Choroid plexus epithelial cell (primary cell): ENCODE results near the gene TSC1.
A peak's percentile ranks its signal among the peaks of the same experiment; 100 is the strongest.

Experiments used
- DNase-seq: peaks from one replicate; pipeline ENCODE4 v3.0.0-alpha.2; 2010; ENCODE audit warnings: low read depth
- H3K4me3 ChIP-seq: 2 replicates; pipeline ENCODE4 v1.5.1; 2011; ENCODE audit warnings: low read depth, mild to moderate bottlenecking, control low read depth, low read length, moderate library complexity
- TF ChIP-seq, protein P1 (sequence below): conservative IDR thresholded peaks from 2 replicates; pipeline ENCODE4 v1.5.1; 2011; ENCODE audit warnings: low read depth, mild to moderate bottlenecking, control low read depth, inconsistent platforms, low read length, moderate library complexity

The TSC1 gene

DNA sequence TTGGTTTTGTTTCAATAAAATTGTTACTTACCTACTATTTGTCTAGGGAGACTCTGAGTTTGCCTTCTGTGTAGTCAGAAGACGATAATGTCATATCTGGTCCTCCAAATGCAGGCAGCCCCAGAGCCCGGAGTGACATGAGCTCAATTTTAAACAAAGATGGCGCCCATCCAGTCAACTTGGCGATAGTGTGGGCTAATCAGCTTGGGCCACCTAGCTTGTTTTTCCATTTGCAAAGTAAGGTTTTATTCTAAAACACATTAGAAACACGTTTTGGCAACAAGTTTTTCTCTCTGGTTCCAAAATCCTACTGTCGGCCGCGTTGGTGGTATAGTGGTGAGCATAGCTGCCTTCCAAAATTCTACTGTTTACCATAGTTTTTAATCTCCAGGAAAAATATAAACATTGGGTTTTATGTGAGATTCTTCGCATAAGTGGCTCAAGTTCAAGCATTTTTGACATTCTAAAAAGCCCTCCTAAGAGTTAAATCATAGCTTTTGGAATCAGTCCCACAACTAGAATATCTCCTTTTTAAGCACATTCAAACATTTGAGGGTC, 13.2 kb downstream of the TSC1 start:
- H3K4me3 ChIP-seq: no peak overlapping the region
- peak; percentile 21 for DNase-seq
- TF ChIP-seq, protein P1, sequence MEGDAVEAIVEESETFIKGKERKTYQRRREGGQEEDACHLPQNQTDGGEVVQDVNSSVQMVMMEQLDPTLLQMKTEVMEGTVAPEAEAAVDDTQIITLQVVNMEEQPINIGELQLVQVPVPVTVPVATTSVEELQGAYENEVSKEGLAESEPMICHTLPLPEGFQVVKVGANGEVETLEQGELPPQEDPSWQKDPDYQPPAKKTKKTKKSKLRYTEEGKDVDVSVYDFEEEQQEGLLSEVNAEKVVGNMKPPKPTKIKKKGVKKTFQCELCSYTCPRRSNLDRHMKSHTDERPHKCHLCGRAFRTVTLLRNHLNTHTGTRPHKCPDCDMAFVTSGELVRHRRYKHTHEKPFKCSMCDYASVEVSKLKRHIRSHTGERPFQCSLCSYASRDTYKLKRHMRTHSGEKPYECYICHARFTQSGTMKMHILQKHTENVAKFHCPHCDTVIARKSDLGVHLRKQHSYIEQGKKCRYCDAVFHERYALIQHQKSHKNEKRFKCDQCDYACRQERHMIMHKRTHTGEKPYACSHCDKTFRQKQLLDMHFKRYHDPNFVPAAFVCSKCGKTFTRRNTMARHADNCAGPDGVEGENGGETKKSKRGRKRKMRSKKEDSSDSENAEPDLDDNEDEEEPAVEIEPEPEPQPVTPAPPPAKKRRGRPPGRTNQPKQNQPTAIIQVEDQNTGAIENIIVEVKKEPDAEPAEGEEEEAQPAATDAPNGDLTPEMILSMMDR: no peak

DNA sequence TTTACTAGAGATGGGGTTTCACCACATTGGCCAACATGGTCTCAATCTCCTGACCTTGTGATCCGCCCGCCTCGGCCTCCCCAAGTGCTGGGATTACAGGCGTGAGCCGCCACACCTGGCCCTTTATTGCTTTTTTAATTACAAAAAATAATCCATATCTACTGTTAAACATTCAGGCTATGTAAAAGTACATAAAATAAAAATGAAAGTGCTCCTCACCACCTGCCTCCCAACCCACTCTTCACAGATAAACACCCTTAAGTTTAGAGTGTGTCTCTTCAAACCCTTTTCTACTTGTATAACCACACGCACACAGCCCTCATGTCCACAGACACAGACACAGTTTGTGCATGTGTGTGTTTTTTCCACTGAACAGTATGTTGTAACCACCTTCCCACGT, 16.7 kb downstream of the TSC1 start:
- H3K4me3 ChIP-seq: no peak overlapping the region
- no peak for DNase-seq
- TF ChIP-seq, protein P1: no peak

DNA sequence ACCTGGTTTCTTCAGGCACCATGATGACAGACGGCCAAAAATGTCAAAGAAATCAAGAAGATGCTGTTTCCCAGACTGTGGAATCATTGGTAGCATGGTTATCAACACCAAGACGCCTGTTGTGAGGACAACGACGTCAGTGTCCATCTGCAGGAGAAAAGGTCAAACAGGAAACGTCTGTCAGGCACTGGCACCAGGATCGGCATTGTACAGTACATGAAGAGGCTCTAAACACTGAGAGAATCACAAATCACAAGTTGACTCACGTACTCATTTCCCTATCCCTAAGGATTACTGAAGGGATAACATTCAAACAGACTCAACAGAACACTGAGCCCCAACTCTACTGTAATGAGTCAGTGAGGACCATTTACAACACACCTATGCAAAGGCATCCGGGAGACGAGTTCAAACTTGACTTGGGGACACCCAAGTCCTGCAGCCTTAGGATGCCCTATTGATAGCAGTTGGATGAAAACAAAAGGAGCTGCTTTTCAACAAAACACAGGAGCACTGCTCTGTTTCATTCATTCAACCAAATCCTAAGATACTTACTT, 21.0 kb downstream of the TSC1 start:
- TF ChIP-seq, protein P1: no peak

DNA sequence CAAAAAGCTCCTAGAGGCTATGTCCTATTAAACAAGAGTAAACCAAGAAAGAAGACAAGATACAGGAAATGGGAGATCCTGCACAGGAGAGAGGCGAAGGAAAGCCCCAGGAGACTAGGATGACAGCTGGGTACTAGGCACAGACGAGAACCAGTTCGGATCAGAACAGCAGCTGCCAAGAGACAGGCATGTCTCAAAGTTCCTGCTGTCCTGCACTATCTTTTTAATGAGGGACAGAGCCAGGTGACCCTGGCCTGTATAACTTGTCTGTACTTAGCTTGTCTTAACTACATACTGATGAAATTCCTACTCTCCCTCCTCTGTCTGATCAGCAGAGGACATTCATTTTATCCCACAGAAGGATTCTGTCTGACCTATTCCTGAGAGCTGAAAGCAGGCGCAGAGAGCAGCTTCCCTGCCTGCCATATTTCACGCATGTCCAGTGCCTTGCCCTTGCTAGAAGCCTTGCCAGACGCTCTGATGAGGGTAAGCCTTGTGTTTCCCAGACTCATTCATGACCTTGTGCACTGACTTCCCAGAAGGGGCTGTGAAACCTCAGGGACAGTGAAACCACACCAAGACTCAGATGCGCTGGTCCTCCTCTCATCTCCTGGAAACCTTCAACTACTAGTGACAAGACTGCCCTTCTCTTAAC, 24.7 kb downstream of the TSC1 start:
- DNase-seq: no peak
- TF ChIP-seq, protein P1: no peak
- no peak overlapping the region for H3K4me3 ChIP-seq

More for the DNA sequence above, 21.0 kb downstream of the TSC1 start:
- no peak overlapping the region for H3K4me3 ChIP-seq
- DNase-seq: no peak

DNA sequence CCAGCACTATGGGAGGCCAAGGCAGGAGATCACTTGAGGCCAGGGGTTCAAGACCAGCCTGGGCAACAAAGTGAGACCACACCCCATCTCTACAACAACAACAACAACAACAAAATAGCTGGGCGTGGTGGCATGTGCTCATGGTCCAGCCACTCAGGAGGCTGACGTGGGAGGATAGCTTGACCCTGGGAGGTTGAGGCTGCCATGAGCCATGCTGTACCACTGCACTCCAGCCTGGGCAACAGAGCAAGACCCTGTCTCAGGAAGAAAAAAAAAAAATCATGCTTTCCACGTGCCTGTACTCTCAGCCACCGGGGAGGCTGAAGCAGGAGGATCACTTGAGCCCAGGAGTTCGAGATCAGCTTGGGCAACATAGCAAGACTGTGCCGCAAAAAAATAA, 29.5 kb downstream of the TSC1 start:
- no peak for DNase-seq
- TF ChIP-seq, protein P1: no peak
- H3K4me3 ChIP-seq: no peak overlapping the region

DNA sequence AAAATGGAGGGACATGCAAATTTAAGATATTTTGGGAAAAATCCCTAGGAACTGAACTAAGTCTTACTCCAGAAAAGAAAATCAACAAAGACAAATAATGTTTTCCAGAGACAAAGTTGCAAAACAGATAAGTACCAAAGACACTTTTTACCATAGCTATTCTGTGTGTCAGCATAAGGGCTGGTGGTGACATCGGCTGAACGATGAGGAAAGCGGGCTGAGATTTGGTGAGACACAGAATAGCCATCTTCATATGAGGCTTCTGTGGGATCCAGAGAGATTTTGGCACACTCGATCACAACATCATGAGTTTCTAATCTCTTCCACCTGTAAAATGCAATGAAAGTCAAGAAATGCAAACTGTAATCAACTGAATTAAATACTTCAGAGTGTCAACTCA, 32.3 kb downstream of the TSC1 start:
- TF ChIP-seq, protein P1: no peak
- H3K4me3 ChIP-seq: no peak overlapping the region
- no peak for DNase-seq

DNA sequence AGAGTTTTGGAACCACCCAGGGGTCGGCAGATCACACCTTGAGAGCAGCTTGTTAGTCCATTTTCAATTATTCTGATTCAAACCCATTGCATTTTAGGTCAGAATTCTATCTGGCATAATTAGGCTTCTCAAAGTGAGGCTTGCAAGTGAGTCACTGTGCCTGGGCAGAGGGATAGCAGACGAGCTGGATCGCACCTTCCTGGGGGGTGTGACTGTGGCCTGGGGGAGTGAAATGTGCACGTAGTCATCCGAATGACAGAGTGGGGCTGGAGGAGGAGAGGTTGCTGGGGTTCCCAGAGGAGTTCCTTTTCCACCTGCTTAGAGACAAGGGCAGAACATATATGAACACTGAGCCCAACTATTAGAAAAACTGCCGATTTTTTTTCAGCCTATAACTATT, 34.0 kb downstream of the TSC1 start:
- TF ChIP-seq, protein P1: no peak
- H3K4me3 ChIP-seq: no peak overlapping the region
- no peak for DNase-seq
